ENCODE results near the gene ORC4. TPM values are rescaled to one million over a fixed set of nuclear protein-coding genes. Genes with fewer than 3 reads are reported as not detected.

The ORC4 gene
- total and polyA plus RNA-seq, 8 donors, result 36.1 to 86.0 (median 60.0) TPM

- H3K36me3 ChIP-seq, result no peaks in the 10 kb centered on the region
- H3K9me3 ChIP-seq, result no peaks in the 10 kb centered on the region
- intact Hi-C loops (cut with DNase I), result no loop called here
- ATAC-seq, result no peak
- peaks cover 10 to 14% of the 10 kb centered on the region in 2 donors for H3K4me1 ChIP-seq
- DNase-seq, result peak in 1 of 4 donors; percentile 33
- TF ChIP-seq CTCF (IDR thresholded peaks at IDR 0.05), result no peak
- no peak overlapping the region for H3K4me3 ChIP-seq
- H3K27ac ChIP-seq, result no peak overlapping the region
- H3K27me3 ChIP-seq, result no peaks in the 10 kb centered on the region
Measured at GRCh38 chr2:148028781-148029180, 8.2 kb upstream of the ORC4 start.

- TF ChIP-seq CTCF (IDR thresholded peaks at IDR 0.05), result no peak
- H3K36me3 ChIP-seq, result no peaks in the 10 kb centered on the region
- H3K4me1 ChIP-seq, result peaks cover 14 to 19% of the 10 kb centered on the region in 2 donors
- H3K27me3 ChIP-seq, result no peaks in the 10 kb centered on the region
- H3K4me3 ChIP-seq, result no peak overlapping the region
- DNase-seq (no peak), ATAC-seq (no peak)
- H3K9me3 ChIP-seq, result no peaks in the 10 kb centered on the region
- intact Hi-C loops (cut with DNase I), result no loop called here
- no peak overlapping the region for H3K27ac ChIP-seq
Measured at GRCh38 chr2:148027822-148028221, 7.3 kb upstream of the ORC4 start.

- Histone ChIP-seq H3K36me3 (no peaks in the 10 kb centered on the region), H3K4me3 (no peak overlapping the region), H3K27ac (no peak overlapping the region), H3K4me1 (peaks cover 18 to 28% of the 10 kb centered on the region in 2 donors), H3K27me3 (no peaks in the 10 kb centered on the region), H3K9me3 (no peaks in the 10 kb centered on the region)
- no peak for TF ChIP-seq CTCF (IDR thresholded peaks at IDR 0.05)
- DNase-seq (no peak), ATAC-seq (no peak)
- intact Hi-C loops (cut with DNase I), result no loop called here
Measured at GRCh38 chr2:148026573-148026972, 6.0 kb upstream of the ORC4 start.

GRCh38 chr2:148023861-148024260, 3.3 kb upstream of the ORC4 start:
- no peaks in the 10 kb centered on the region for H3K9me3 ChIP-seq
- no peaks in the 10 kb centered on the region for H3K27me3 ChIP-seq
- TF ChIP-seq CTCF (IDR thresholded peaks at IDR 0.05), result no peak
- no peak overlapping the region for H3K27ac ChIP-seq
- intact Hi-C loops (cut with DNase I), result no loop called here
- ATAC-seq (no peak), DNase-seq (no peak)
- peaks cover 14 to 35% of the 10 kb centered on the region in 2 donors for H3K4me1 ChIP-seq
- no peaks in the 10 kb centered on the region for H3K36me3 ChIP-seq
- H3K4me3 ChIP-seq, result no peak overlapping the region

- peak overlapping the region in 1 of 2 donors; percentile 63 for H3K4me3 ChIP-seq
Measured at GRCh38 chr2:148022882-148023281, 2.3 kb upstream of the ORC4 start.

More at GRCh38 chr2:148022882-148023281, 2.3 kb upstream of the ORC4 start:
- intact Hi-C loops (cut with DNase I), result no loop called here
- no peak for TF ChIP-seq CTCF (IDR thresholded peaks at IDR 0.05)
- no peak for ATAC-seq
- H3K4me1 ChIP-seq, result peaks cover 14 to 44% of the 10 kb centered on the region in 2 donors
- H3K27me3 ChIP-seq, result no peaks in the 10 kb centered on the region
- no peaks in the 10 kb centered on the region for H3K36me3 ChIP-seq
- no peaks in the 10 kb centered on the region for H3K9me3 ChIP-seq
- H3K27ac ChIP-seq, result no peak overlapping the region
- no peak for DNase-seq
